Panc1 (cell line): ENCODE measurements around the gene SCN1B. TPM values are rescaled to one million over a fixed set of nuclear protein-coding genes. Genes with fewer than 3 reads are reported as not detected.

Source experiments
- ATAC-seq: fragments of 200-7000 bp; cut with Tn5 transposase; 2 replicates; pipeline ENCODE4 v1.9.1; 2020; ENCODE audit warnings: mild to moderate bottlenecking, moderate library complexity
- BruUV-seq: library from RNA; stranded (reverse); fragments of 400-500 nt; replicated peaks from 2 replicates; lab custom pipeline; 2021; lab: Mats Ljungman, UMichigan
- CTCF ChIA-PET: fragments of 300-600 bp; sonication (Branson Sonifier 250); formaldehyde crosslinking; loops from one replicate; lab custom pipeline; 2022; ENCODE audit warnings: antibody characterized with exemption; lab: Charles Lee
- POLR2A ChIA-PET: fragments of 300-600 bp; sonication (Branson Sonifier 250); formaldehyde crosslinking; loops from one replicate; lab custom pipeline; 2022; ENCODE audit warnings: antibody characterized with exemption; lab: Charles Lee
- DNase-seq: peaks from one replicate; pipeline ENCODE4 v3.0.0-alpha.2; 2010; ENCODE audit warnings: low read depth, low spot score
- H3K27ac ChIP-seq: 2 replicates; pipeline ENCODE4 v1.5.1; 2011; ENCODE audit warnings: mild to moderate bottlenecking, low read length, inconsistent platforms
- H3K27me3 ChIP-seq: fragments of 200-500 bp; sonication (Bioruptor generic); 2 replicates; pipeline ENCODE4 v1.6.0; 2014; ENCODE audit warnings: low read length, inconsistent platforms; ENCODE audit not compliant: control insufficient read depth, insufficient read depth
- H3K36me3 ChIP-seq: fragments of 200-500 bp; sonication (Bioruptor generic); 2 replicates; pipeline ENCODE4 v1.5.1; 2014; ENCODE audit warnings: inconsistent platforms, mild to moderate bottlenecking, low read length, moderate library complexity; ENCODE audit not compliant: control insufficient read depth, insufficient read depth
- H3K4me1 ChIP-seq: 2 replicates; pipeline ENCODE4 v1.5.1; 2011; ENCODE audit warnings: inconsistent platforms, mild to moderate bottlenecking, low read length, moderate library complexity; ENCODE audit not compliant: control insufficient read depth, insufficient read depth
- H3K4me3 ChIP-seq, 2 experiments: 2 replicates each; pipeline ENCODE4 v1.5.1; 2011 to 2012; ENCODE audit warnings: low read depth in 2 of 2, low read length in 2 of 2, mild to moderate bottlenecking in 2 of 2, inconsistent platforms in 1 of 2, moderate library complexity in 1 of 2
- H3K9me3 ChIP-seq: fragments of 200-500 bp; sonication (Bioruptor generic); 2 replicates; pipeline ENCODE4 v1.5.1; 2014; ENCODE audit warnings: low read depth, mild to moderate bottlenecking, inconsistent platforms, low read length, moderate library complexity; ENCODE audit not compliant: control insufficient read depth, insufficient read depth
- CTCF ChIP-seq: fragments of 450-650 bp; IDR thresholded peaks from 2 replicates; pipeline ENCODE4 v1.5.1; 2017; ENCODE audit warnings: mild to moderate bottlenecking
- POLR2AphosphoS5 ChIP-seq: IDR thresholded peaks from 2 replicates; pipeline ENCODE4 v1.6.1; 2012; ENCODE audit warnings: mild to moderate bottlenecking, low read depth, low read length, moderate library complexity
- REST ChIP-seq, 2 experiments: IDR thresholded peaks; 2 replicates each; pipeline ENCODE4 v1.6.1; 2011 to 2012; ENCODE audit warnings: low read depth in 2 of 2, control low read depth in 1 of 2, low read length in 1 of 2, mild to moderate bottlenecking in 1 of 2, moderate library complexity in 1 of 2; ENCODE audit not compliant: insufficient read depth in 1 of 2
- SIN3A ChIP-seq: IDR thresholded peaks from 2 replicates; pipeline ENCODE4 v1.6.1; 2012; ENCODE audit warnings: low read depth, mild to moderate bottlenecking, low read length, moderate library complexity, borderline replicate concordance; ENCODE audit not compliant: insufficient read depth
- TCF7L2 ChIP-seq: IDR thresholded peaks from 2 replicates; pipeline ENCODE4 v1.6.1; 2011; ENCODE audit warnings: mild to moderate bottlenecking, low read depth, low read length, inconsistent platforms
- in situ Hi-C: cut with HindIII; loops from 2 replicates; pipeline ENCODE4 v1.10.0; 2016; ENCODE audit warnings: low sequenced_read_pairs, low pct_unique_long_range_greater_than_20kb
- intact Hi-C: fragments of 100-400 bp; cut with micrococcal nuclease; formaldehyde crosslinking; loops from one replicate; pipeline ENCODE4 v1.10.0; 2022; ENCODE audit not compliant: unreplicated experiment
- total RNA-seq: library from RNA; stranded (reverse); gene quantifications from one replicate; pipeline ENCODE4 v1.2.1, GENCODE V29; 2021; ENCODE audit not compliant: unreplicated experiment

Gene SCN1B
- total RNA-seq, 1 experiment from 2014 or later: 4.6 TPM

DNA sequence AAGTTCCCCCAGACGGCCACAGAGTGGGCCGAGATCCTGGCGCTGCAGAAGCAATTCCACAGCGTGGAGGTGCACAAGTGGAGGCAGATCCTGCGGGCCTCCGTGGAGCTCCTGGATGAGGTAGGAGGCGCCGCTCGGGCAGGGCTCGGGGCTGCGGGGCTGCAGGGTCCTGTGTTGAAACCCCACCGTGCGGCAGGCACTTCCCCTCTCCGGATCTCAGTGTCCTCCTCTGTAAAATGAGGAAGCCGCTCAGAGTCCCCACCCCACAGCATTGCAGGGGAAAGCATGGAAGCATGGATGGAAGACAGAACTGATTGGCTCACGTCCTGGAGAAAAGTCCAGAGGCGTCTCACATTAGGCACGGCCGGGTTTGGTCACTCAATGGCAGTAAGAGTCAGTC lies 6.8 kb upstream of the SCN1B start:
- no peaks in the 10 kb centered on the region for H3K27me3 ChIP-seq
- in situ Hi-C loops: no loop called here
- H3K9me3 ChIP-seq: no peaks in the 10 kb centered on the region
- intact Hi-C loops: no loop called here
- ChIA-PET CTCF (no interaction called here), POLR2A (no interaction called here)
- H3K4me1 ChIP-seq: peaks cover 4% of the 10 kb centered on the region; the same call in 1 of the 2 replicates
- ATAC-seq (no peak), DNase-seq (no peak)
- no peaks in the 10 kb centered on the region; the same call in 1 of the 2 replicates for H3K36me3 ChIP-seq
- TF ChIP-seq POLR2AphosphoS5 (no peak), CTCF (no peak), REST (IDR thresholded peaks at IDR 0.05; ENCODE audit: insufficient read depth in 1 of 2, low read depth in 2 of 2, low read length in 1 of 2) (no peak), TCF7L2 (no peak), SIN3A (no peak)
- no peak overlapping the region for H3K27ac ChIP-seq
- no peak overlapping the region for H3K4me3 ChIP-seq
- no TSS peak for BruUV-seq

- no TSS peak for BruUV-seq
- Histone ChIP-seq H3K9me3 (no peaks in the 10 kb centered on the region), H3K27ac (no peak overlapping the region), H3K36me3 (no peaks in the 10 kb centered on the region; the same call in 1 of the 2 replicates), H3K4me3 (no peak overlapping the region), H3K4me1 (peaks cover 4% of the 10 kb centered on the region; the same call in 1 of the 2 replicates), H3K27me3 (no peaks in the 10 kb centered on the region)
- ChIA-PET POLR2A (no interaction called here), CTCF (no interaction called here)
- TF ChIP-seq CTCF (no peak), SIN3A (no peak), POLR2AphosphoS5 (no peak), REST (IDR thresholded peaks at IDR 0.05; ENCODE audit: insufficient read depth in 1 of 2, low read depth in 2 of 2, low read length in 1 of 2) (no peak), TCF7L2 (no peak)
- intact Hi-C loops (no loop called here), in situ Hi-C loops (no loop called here)
- DNase-seq: no peak
- ATAC-seq: no peak
Measured at GRCh38 chr19:35024095-35024494, 6.2 kb upstream of the SCN1B start.
